ENCODE data around the gene CLEC16A. TPM values are rescaled to one million over a fixed set of nuclear protein-coding genes. Genes with fewer than 3 reads are reported as not detected.

CLEC16A gene
- total RNA-seq, 3 donors from 2014 or later: 20.0 to 35.3 (median 33.1) TPM

DNA sequence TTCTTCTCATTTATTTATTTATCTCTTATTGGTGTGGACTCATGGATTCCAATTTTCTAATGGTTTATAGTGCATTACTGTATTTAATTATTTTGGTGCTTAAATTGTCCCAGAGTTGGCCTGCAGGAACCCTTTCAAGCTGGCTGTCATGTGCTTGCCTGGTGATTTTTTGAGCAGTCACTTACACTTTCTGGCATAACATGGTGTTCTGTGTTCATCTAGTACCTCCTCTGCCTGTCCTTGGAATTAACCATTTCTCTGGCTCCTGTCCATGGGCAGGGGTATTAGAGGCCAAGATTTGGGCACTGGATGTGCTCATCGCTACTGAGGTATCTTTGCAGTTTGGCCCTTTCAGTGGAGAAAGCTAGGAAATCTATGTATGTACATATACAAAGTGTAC, 67.0 kb downstream of the CLEC16A start:
- H3K4me1 ChIP-seq: no peaks in the 10 kb centered on the region
- TF ChIP-seq, protein P1, sequence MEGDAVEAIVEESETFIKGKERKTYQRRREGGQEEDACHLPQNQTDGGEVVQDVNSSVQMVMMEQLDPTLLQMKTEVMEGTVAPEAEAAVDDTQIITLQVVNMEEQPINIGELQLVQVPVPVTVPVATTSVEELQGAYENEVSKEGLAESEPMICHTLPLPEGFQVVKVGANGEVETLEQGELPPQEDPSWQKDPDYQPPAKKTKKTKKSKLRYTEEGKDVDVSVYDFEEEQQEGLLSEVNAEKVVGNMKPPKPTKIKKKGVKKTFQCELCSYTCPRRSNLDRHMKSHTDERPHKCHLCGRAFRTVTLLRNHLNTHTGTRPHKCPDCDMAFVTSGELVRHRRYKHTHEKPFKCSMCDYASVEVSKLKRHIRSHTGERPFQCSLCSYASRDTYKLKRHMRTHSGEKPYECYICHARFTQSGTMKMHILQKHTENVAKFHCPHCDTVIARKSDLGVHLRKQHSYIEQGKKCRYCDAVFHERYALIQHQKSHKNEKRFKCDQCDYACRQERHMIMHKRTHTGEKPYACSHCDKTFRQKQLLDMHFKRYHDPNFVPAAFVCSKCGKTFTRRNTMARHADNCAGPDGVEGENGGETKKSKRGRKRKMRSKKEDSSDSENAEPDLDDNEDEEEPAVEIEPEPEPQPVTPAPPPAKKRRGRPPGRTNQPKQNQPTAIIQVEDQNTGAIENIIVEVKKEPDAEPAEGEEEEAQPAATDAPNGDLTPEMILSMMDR (IDR thresholded peaks at IDR 0.05): no peak
- TF ChIP-seq POLR2A (IDR thresholded peaks at IDR 0.05) (no peak), POLR2AphosphoS5 (IDR thresholded peaks at IDR 0.05) (no peak)
- no peak overlapping the region for H3K27ac ChIP-seq
- no peaks in the 10 kb centered on the region for H3K27me3 ChIP-seq
- no peak for DNase-seq (ENCODE audit: low spot score in 2 of 2)
- intact Hi-C loops (cut with DNase I; ENCODE audit: low total_unique reads): no loop called here
- H3K36me3 ChIP-seq: no peaks in the 10 kb centered on the region
- H3K9me3 ChIP-seq: no peaks in the 10 kb centered on the region
- no peak overlapping the region for H3K4me3 ChIP-seq

DNA sequence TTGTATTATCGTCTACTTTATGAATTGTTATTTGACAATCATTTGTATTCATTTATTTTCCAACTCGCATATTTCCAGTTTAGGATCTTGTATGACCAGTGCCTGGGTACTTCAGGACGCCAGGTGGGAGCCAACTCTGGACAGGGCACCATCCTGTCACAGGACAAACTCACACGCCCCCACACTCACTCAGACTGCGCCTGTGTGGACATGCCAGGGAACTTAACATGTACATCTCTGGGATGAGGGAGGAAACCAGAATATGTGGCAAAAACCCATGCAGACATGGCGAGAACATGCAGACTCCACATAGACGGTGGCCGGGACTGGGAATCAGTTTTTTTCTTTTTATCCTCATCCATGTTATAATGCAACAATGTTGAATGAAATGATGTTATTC, 68.5 kb downstream of the CLEC16A start:
- no peaks in the 10 kb centered on the region for H3K9me3 ChIP-seq
- H3K27ac ChIP-seq: no peak overlapping the region
- TF ChIP-seq POLR2A (IDR thresholded peaks at IDR 0.05) (no peak), POLR2AphosphoS5 (IDR thresholded peaks at IDR 0.05) (no peak)
- TF ChIP-seq, protein P1 (IDR thresholded peaks at IDR 0.05): no peak
- no peaks in the 10 kb centered on the region for H3K36me3 ChIP-seq
- H3K4me3 ChIP-seq: no peak overlapping the region
- H3K27me3 ChIP-seq: no peaks in the 10 kb centered on the region
- intact Hi-C loops (cut with DNase I; ENCODE audit: low total_unique reads): no loop called here
- H3K4me1 ChIP-seq: no peaks in the 10 kb centered on the region
- no peak for DNase-seq (ENCODE audit: low spot score in 2 of 2)

DNA sequence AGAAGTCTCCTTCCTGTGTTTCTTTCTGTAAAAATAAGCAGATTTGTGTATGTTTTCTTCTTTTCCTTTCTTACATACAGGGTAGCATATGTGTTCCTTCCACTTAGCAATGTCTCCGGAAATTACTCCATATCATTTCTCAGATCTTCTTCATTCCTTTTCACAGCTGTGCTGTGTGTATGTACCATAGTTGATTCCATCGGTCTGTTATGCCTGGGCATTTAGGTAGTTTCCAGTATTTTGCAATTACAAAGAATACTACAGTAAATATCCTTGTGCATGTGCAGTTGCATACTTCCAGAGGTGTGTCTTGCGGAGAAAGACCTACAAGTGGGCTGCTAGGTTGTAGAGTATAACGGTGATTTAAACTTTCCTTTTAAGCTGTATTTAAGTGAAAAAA, 69.8 kb downstream of the CLEC16A start:
- H3K9me3 ChIP-seq: no peaks in the 10 kb centered on the region
- no peak overlapping the region for H3K27ac ChIP-seq
- H3K36me3 ChIP-seq: no peaks in the 10 kb centered on the region
- DNase-seq (ENCODE audit: low spot score in 2 of 2): no peak
- no peaks in the 10 kb centered on the region for H3K4me1 ChIP-seq
- H3K4me3 ChIP-seq: no peak overlapping the region
- TF ChIP-seq POLR2A (IDR thresholded peaks at IDR 0.05) (no peak), POLR2AphosphoS5 (IDR thresholded peaks at IDR 0.05) (no peak)
- TF ChIP-seq, protein P1 (IDR thresholded peaks at IDR 0.05): no peak
- intact Hi-C loops (cut with DNase I; ENCODE audit: low total_unique reads): no loop called here
- H3K27me3 ChIP-seq: no peaks in the 10 kb centered on the region

DNA sequence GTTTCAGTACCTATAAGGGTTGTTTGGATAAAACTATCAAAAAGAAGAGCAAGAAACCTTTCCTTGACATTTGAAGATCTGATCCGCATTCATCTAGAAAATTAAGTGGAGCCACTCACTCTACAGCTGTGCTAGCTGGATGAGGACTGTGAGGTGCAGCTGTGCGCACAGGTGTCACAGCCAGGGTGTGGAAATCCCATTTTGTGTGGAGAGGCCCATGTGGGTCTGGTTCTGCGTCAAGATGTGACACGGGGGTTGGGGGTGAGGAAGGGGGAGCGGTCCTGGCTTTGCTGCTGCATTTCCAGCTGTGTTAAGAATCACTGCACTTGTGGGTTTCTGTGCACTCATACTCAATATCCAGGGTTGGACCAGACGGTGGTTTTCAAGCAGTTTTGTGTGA, 70.7 kb downstream of the CLEC16A start:
- no peaks in the 10 kb centered on the region for H3K36me3 ChIP-seq
- TF ChIP-seq POLR2AphosphoS5 (IDR thresholded peaks at IDR 0.05) (no peak), POLR2A (IDR thresholded peaks at IDR 0.05) (no peak)
- TF ChIP-seq, protein P1 (IDR thresholded peaks at IDR 0.05): no peak
- no peak for DNase-seq (ENCODE audit: low spot score in 2 of 2)
- H3K9me3 ChIP-seq: no peaks in the 10 kb centered on the region
- no peak overlapping the region for H3K27ac ChIP-seq
- H3K27me3 ChIP-seq: no peaks in the 10 kb centered on the region
- no peak overlapping the region for H3K4me3 ChIP-seq
- no peaks in the 10 kb centered on the region for H3K4me1 ChIP-seq
- intact Hi-C loops (cut with DNase I; ENCODE audit: low total_unique reads): no loop called here

DNA sequence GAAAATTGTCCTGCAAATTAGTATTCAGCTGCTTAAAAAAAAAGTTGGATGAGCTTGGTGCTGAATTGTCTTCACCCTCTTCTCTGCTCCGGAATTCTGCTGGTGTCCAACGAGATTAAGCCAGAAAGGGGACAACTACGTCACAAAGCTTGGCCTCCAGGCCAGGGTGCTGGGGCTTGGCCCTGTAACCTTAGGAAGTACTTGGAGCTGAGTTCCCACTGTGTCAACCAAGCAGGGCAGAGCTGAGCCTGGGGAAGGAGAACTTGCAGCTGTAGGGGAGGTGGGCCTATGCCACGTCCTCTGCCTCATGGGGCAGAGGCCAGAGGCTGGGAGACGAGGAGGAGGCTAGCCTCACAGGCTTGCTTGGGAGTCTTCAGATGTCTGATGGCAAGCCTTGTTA, 71.2 kb downstream of the CLEC16A start:
- no peak for DNase-seq (ENCODE audit: low spot score in 2 of 2)
- no peak overlapping the region for H3K27ac ChIP-seq
- no peaks in the 10 kb centered on the region for H3K4me1 ChIP-seq
- H3K9me3 ChIP-seq: no peaks in the 10 kb centered on the region
- no peaks in the 10 kb centered on the region for H3K27me3 ChIP-seq
- TF ChIP-seq POLR2A (IDR thresholded peaks at IDR 0.05) (no peak), POLR2AphosphoS5 (IDR thresholded peaks at IDR 0.05) (no peak)
- TF ChIP-seq, protein P1 (IDR thresholded peaks at IDR 0.05): no peak
- no peak overlapping the region for H3K4me3 ChIP-seq
- H3K36me3 ChIP-seq: no peaks in the 10 kb centered on the region
- intact Hi-C loops (cut with DNase I; ENCODE audit: low total_unique reads): loop anchor here (2.0 kb wide), 1 partner anchor 41 kb away; no protein-coding TSS in a partner anchor

All from breast epithelium (tissue), 4 donors.